K562 (cell line): ENCODE data around the gene AHSA1. TPM values are rescaled to one million over a fixed set of nuclear protein-coding genes. Genes with fewer than 3 reads are reported as not detected.

ENCODE experiments used
- ATAC-seq: fragments of 200-7000 bp; cut with Tn5 transposase; 3 replicates; pipeline ENCODE4 v1.9.1; 2020; ENCODE audit warnings: moderate library complexity
- BruUV-seq: library from RNA; stranded (reverse); fragments of 400-500 nt; replicated peaks from 2 replicates; lab custom pipeline; 2021; lab: Mats Ljungman, UMichigan
- CTCF ChIA-PET: fragments of 300-600 bp; formaldehyde crosslinking; extraction: SDS; loops from one replicate; lab custom pipeline; 2021; ENCODE audit warnings: low intra/inter-chr PET ratio; lab: Yijun Ruan, JAX
- POLR2A ChIA-PET: fragments of 300-600, 350-650 bp; sonication (Branson Sonifier 250); formaldehyde crosslinking; extraction: SDS; loops from one replicate; lab custom pipeline; 2021; ENCODE audit warnings: antibody characterized with exemption, inconsistent platforms; lab: Yijun Ruan, JAX
- DNase-seq, 4 experiments: peaks; one replicate each; pipeline versions ENCODE4 v3.0.0 to v3.0.0-alpha.2; 2011 to 2018; ENCODE audit warnings: low spot score in 3 of 4, mixed read lengths in 3 of 4; ENCODE audit errors: extremely low read depth in 1 of 4
- FAIRE-seq: peaks from 2 replicates; lab custom pipeline; 2011; peaks lifted over from hg19 to GRCh38; lab: Jason Lieb, UNC
- H2AFZ ChIP-seq: 2 replicates; pipeline ENCODE4 v1.6.0; 2011; ENCODE audit warnings: low read depth, low read length, control low read depth, inconsistent platforms
- H3K27ac ChIP-seq: fragments of 200-600 bp; 3 replicates; pipeline ENCODE4 v1.8.0; 2011; ENCODE audit warnings: low read depth, mild to moderate bottlenecking, control low read depth, inconsistent platforms, low read length, moderate library complexity, mixed read lengths; ENCODE audit errors: extremely low read depth
- H3K27me3 ChIP-seq, 2 experiments: fragments of 300-600 bp in 1 of 2; 2 replicates in 1 of 2; 3 replicates in 1 of 2; pipeline versions ENCODE4 v1.6.0 to v1.8.0; 2011; ENCODE audit warnings: inconsistent platforms in 2 of 2, low read length in 2 of 2, mild to moderate bottlenecking in 1 of 2, mixed read lengths in 1 of 2, moderate library complexity in 1 of 2; ENCODE audit not compliant: control insufficient read depth in 2 of 2, insufficient read depth in 2 of 2
- H3K36me3 ChIP-seq: fragments of 300-600 bp; 3 replicates; pipeline ENCODE4 v1.8.0; 2011; ENCODE audit warnings: mild to moderate bottlenecking, low read length, inconsistent platforms; ENCODE audit not compliant: control insufficient read depth, insufficient read depth
- H3K4me1 ChIP-seq, 2 experiments: fragments of 200-600 bp in 1 of 2; replicated peaks in 1 of 2; 2 replicates in 1 of 2; 3 replicates in 1 of 2; pipeline versions ENCODE4 v1.5.1 to v1.8.0; 2011; ENCODE audit warnings: inconsistent platforms in 2 of 2, low read length in 2 of 2, mild to moderate bottlenecking in 1 of 2, mixed read lengths in 1 of 2, moderate library complexity in 1 of 2; ENCODE audit not compliant: control insufficient read depth in 2 of 2, insufficient read depth in 2 of 2
- H3K4me2 ChIP-seq: 2 replicates; pipeline ENCODE4 v1.6.1; 2011; ENCODE audit warnings: low read length, control low read depth, inconsistent platforms, mixed read lengths; ENCODE audit not compliant: insufficient read depth
- H3K4me3 ChIP-seq: fragments of 200-600 bp; sonication (generic), shearing (Covaris generic); 2 replicates; pipeline ENCODE4 v1.5.1; 2016; ENCODE audit warnings: control low read depth, inconsistent platforms
- H3K79me2 ChIP-seq: fragments of 200-600 bp; 3 replicates; pipeline ENCODE4 v1.8.0; 2011; ENCODE audit warnings: low read length, inconsistent platforms; ENCODE audit not compliant: control insufficient read depth, insufficient read depth
- H3K9ac ChIP-seq, 2 experiments: 2 replicates each; pipeline versions ENCODE4 v1.6.0 to v1.6.1; 2011; ENCODE audit warnings: low read depth in 2 of 2, low read length in 2 of 2, control low read depth in 1 of 2, inconsistent platforms in 1 of 2, mild to moderate bottlenecking in 1 of 2, mixed read lengths in 1 of 2; ENCODE audit not compliant: insufficient read depth in 1 of 2
- H3K9me1 ChIP-seq: one replicate; pipeline ENCODE4 v1.6.0; 2011; ENCODE audit warnings: inconsistent platforms, mild to moderate bottlenecking, low read length, moderate library complexity; ENCODE audit not compliant: control insufficient read depth, insufficient read depth
- H3K9me3 ChIP-seq: replicated peaks from 2 replicates; pipeline ENCODE4 v1.5.1; 2011; ENCODE audit warnings: low read depth, low read length, inconsistent platforms; ENCODE audit not compliant: control insufficient read depth, insufficient read depth
- H4K20me1 ChIP-seq: replicated peaks from 2 replicates; pipeline ENCODE4 v1.6.1; 2011; ENCODE audit warnings: low read length, inconsistent platforms, mixed read lengths; ENCODE audit not compliant: control insufficient read depth, insufficient read depth
- C11orf30 ChIP-seq: fragments of 450-650 bp; IDR thresholded peaks from 2 replicates; pipeline ENCODE4 v1.6.1; 2016; ENCODE audit warnings: low read depth, mild to moderate bottlenecking
- DLX4 ChIP-seq: fragments of 250-450 bp; sonication (Bioruptor Pico); IDR thresholded peaks from 2 replicates; pipeline ENCODE4 v1.6.1; 2021; ENCODE audit warnings: mild to moderate bottlenecking
- FOXJ3 ChIP-seq: sonication (generic); formaldehyde crosslinking; IDR thresholded peaks from 2 replicates; pipeline ENCODE4 v1.4.0; 2020; ENCODE audit warnings: mild to moderate bottlenecking, missing genetic modification reagents
- MIER1 ChIP-seq: fragments of 450-650 bp; IDR thresholded peaks from 2 replicates; pipeline ENCODE4 v1.6.1; 2016; ENCODE audit warnings: antibody characterized with exemption, mild to moderate bottlenecking, low read depth
- SAFB ChIP-seq: fragments of 200-400 bp; formaldehyde crosslinking; IDR thresholded peaks from 2 replicates; pipeline ENCODE4 v1.6.1; 2017; ENCODE audit warnings: low read depth, low read length, borderline replicate concordance
- SMARCE1 ChIP-seq: fragments of 450-650 bp; IDR thresholded peaks from 2 replicates; pipeline ENCODE4 v1.7.1; 2016; ENCODE audit warnings: mild to moderate bottlenecking
- ZBTB9 ChIP-seq: fragments of 450-650 bp; formaldehyde crosslinking; IDR thresholded peaks from 2 replicates; pipeline ENCODE4 v1.4.0; 2020; ENCODE audit warnings: mild to moderate bottlenecking, moderate library complexity
- ZNF212 ChIP-seq: fragments of 450-650 bp; formaldehyde crosslinking; IDR thresholded peaks from 2 replicates; pipeline ENCODE4 v1.4.0; 2020; ENCODE audit warnings: mild to moderate bottlenecking
- ZNF395 ChIP-seq: fragments of 200-800 bp; sonication (Bioruptor generic); IDR thresholded peaks from 2 replicates; pipeline ENCODE4 v1.6.1; 2017; ENCODE audit warnings: missing genetic modification characterization, missing compliant biosample characterization
- ZNF76 ChIP-seq: fragments of 250-450 bp; sonication (Bioruptor Pico); IDR thresholded peaks from 2 replicates; pipeline ENCODE4 v1.4.0; 2020; ENCODE audit warnings: mild to moderate bottlenecking, moderate library complexity, borderline replicate concordance
- WGBS: fragments of 100-300 bp; shearing (Covaris generic); methylation state at CpG from one replicate; pipeline ENCODE4 v1.1.6; 2016; ENCODE audit warnings: low coverage, mixed read lengths; ENCODE audit not compliant: insufficient coverage; ENCODE audit errors: missing lambda C conversion rate; 5-methylcytosine and 5-hydroxymethylcytosine counted together
- in situ Hi-C: fragments of 300-500 bp; cut with MboI; formaldehyde crosslinking; loops from 4 replicates; pipeline ENCODE4 v1.15.0; 2018; ENCODE audit warnings: inconsistent platforms, mixed read lengths
- intact Hi-C: fragments of 100-400 bp; cut with micrococcal nuclease; formaldehyde crosslinking; loops from 2 replicates; pipeline ENCODE4 v1.14.2; 2022
- polyA plus RNA-seq, 8 experiments: library from polyadenylated mRNA; depleted of rRNA in 4 of 8; stranded (reverse) in 5 of 8; unstranded in 3 of 8; fragments of >200 nt; fragmentation: Nextera tagmentation in 2 of 8; fragmentation: Illumina TruSeq in 1 of 8; extraction: Ambion mirVana in 2 of 8; extraction: Trizol in 1 of 8; gene quantifications; 2 replicates each; pipeline versions ENCODE4 v1.2.1 to v1.2.3, GENCODE V29; 2011 to 2014; ENCODE audit warnings: inconsistent platforms in 1 of 8, missing spikeins in 1 of 8
- total RNA-seq, 7 experiments: library from RNA; depleted of rRNA in 6 of 7; stranded (reverse); fragments of >200 nt in 6 of 7; fragmentation: Illumina TruSeq in 2 of 7; extraction: Trizol in 2 of 7; gene quantifications; 2 replicates each; pipeline versions ENCODE4 v1.2.1 to v1.2.3, GENCODE V29; 2011 to 2021; ENCODE audit warnings: low replicate concordance in 1 of 7

Gene AHSA1
- total and polyA plus RNA-seq, 9 of the 15 experiments (the other 6 are each of a cell fraction or from before 2014, with no cell fraction given): 41.4 to 317 (median 184) TPM

GRCh38 chr14:77474479-77475177 is 16.7 kb downstream of the AHSA1 start:
- H3K27ac ChIP-seq: no peak overlapping the region
- H4K20me1 ChIP-seq: no peaks in the 10 kb centered on the region
- peaks cover 8 to 43% of the 10 kb centered on the region in 2 experiments; a peak in 4 of 5 replicates for H3K27me3 ChIP-seq
- no peaks in the 10 kb centered on the region for H3K9me3 ChIP-seq
- H3K9me1 ChIP-seq: no peaks in the 10 kb centered on the region
- no TSS peak for BruUV-seq
- ATAC-seq (no peak), FAIRE-seq (no peak), DNase-seq (peak in 1 of 4 experiments; percentile 1)
- in situ Hi-C loops: no loop called here
- intact Hi-C loops: no loop called here
- H3K36me3 ChIP-seq: peaks cover 1% of the 10 kb centered on the region; the same call in 1 of the 3 replicates
- POLR2A ChIA-PET: interaction anchor here (1.2 to 2.0 kb wide), 3 partner anchors 8 to 16 kb away, joined by 3 to 7 read pairs (median 6); partner anchors contain the start of gene AHSA1
- no peak overlapping the region for H2AFZ ChIP-seq
- H3K4me2 ChIP-seq: no peak overlapping the region
- no peak for TF ChIP-seq MIER1
- TF ChIP-seq SAFB: no peak
- no peak for TF ChIP-seq SMARCE1
- 6% methylated on average over 7 of the region's 9 CpGs for WGBS
- CTCF ChIA-PET: no interaction called here
- no peak overlapping the region for H3K9ac ChIP-seq
- peaks cover 0 to 8% of the 10 kb centered on the region in 2 experiments; a peak in 2 of 5 replicates for H3K4me1 ChIP-seq
- H3K4me3 ChIP-seq: no peak overlapping the region
- no peaks in the 10 kb centered on the region for H3K79me2 ChIP-seq

- no peak for DNase-seq
- H4K20me1 ChIP-seq: no peaks in the 10 kb centered on the region
- intact Hi-C loops (no loop called here), in situ Hi-C loops (no loop called here)
- H3K9me3 ChIP-seq: no peaks in the 10 kb centered on the region
- no TSS peak for BruUV-seq
- H2AFZ ChIP-seq: no peak overlapping the region
- no peak overlapping the region for H3K4me3 ChIP-seq
- peak; percentile 66 for ATAC-seq
- POLR2A ChIA-PET: interaction anchor here (1.6 to 2.0 kb wide), 2 partner anchors 9 to 17 kb away, joined by 6 to 7 read pairs; partner anchors contain the start of gene AHSA1
- no peaks in the 10 kb centered on the region for H3K9me1 ChIP-seq
- CTCF ChIA-PET: no interaction called here
- 14% methylated on average over 30 of the region's 35 CpGs for WGBS
- H3K27ac ChIP-seq: no peak overlapping the region
- H3K36me3 ChIP-seq: no peaks in the 10 kb centered on the region
- FAIRE-seq: no peak
- peaks cover 0 to 8% of the 10 kb centered on the region in 2 experiments; a peak in 2 of 5 replicates for H3K4me1 ChIP-seq
- peaks cover 8 to 43% of the 10 kb centered on the region in 2 experiments; a peak in 4 of 5 replicates for H3K27me3 ChIP-seq
- TF ChIP-seq FOXJ3 (CRISPR knock-in tag) (no peak), ZNF395 (no peak), ZBTB9 (CRISPR knock-in tag) (no peak), ZNF76 (CRISPR knock-in tag) (no peak), C11orf30 (no peak), DLX4 (no peak), ZNF212 (CRISPR knock-in tag) (no peak)
- H3K79me2 ChIP-seq: no peaks in the 10 kb centered on the region
- H3K9ac ChIP-seq: no peak overlapping the region
- no peak overlapping the region for H3K4me2 ChIP-seq
Observed at GRCh38 chr14:77475432-77476115, 17.7 kb downstream of the AHSA1 start.
